PC-9 (cell line): ENCODE data around the gene KCNH4.

ENCODE experiments used
- CTCF ChIP-seq: fragments of 200-600 bp; sonication (generic); conservative IDR thresholded peaks from 2 replicates; pipeline ENCODE4 v1.6.1; 2017; ENCODE audit warnings: mixed run types, antibody characterized with exemption, mild to moderate bottlenecking, moderate library complexity
- EZH2 ChIP-seq: fragments of 200-600 bp; sonication (generic); IDR thresholded peaks from 2 replicates; pipeline ENCODE4 v1.8.0; 2017; ENCODE audit warnings: antibody characterized with exemption, low read depth

DNA sequence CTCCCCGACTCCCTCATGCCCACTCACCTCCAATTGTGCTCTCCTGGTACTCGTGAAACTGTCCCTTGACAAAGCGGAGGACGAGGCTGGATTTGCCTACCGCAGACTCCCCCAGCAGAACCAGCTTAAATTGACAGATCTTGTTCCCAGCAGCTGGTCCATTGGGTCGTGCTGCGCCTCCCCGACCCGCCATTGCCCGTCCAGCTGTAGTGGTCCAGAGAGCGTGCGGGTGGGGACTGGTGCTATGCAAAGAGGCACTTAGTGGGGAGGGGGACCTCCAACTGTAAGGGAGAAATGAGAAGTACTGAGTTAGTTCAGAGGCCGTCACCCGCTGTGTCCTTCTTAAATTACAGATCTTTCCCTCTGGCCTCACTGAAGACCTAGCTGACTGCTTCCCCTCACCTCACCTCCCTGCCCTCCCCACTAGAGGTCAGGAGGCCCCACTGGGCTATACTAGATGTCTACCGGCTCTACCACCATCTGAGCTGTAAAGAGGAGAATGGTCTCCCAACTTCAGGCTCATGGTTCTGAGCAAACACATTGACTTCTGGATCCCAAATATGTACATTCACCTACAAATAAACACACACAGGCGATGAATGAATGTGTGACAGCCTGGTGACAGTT, 50.5 kb downstream of the KCNH4 start:
- TF ChIP-seq CTCF = no peak
- no peak for TF ChIP-seq EZH2
